HCEC 1CT (cell line): ENCODE data around the gene BRI3.
A peak's percentile ranks its signal among the peaks of the same experiment; 100 is the strongest.

Experiments used
- DNase-seq: peaks from one replicate; pipeline ENCODE4 v3.0.0-alpha.2; 2017

Gene BRI3

DNA sequence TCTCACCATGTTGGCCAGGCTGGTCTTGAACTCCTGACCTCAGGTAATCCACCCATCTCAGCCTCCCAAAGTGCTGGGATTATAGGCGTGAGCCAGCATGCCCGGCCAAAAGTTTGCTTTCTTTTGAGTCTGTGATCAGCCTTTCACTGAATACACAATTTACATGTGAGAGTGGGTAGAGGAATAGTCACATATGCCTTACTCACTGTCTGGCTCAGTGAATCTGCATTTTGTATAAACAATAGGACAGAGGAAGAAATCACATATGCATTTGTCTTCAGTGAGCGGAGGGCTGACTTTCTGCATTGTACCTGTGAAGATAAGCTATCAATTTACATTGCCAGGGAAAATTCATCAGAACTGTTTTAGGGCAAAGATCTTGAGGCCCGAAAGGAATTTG, 27.0 kb upstream of the BRI3 start:
- no peak for DNase-seq

DNA sequence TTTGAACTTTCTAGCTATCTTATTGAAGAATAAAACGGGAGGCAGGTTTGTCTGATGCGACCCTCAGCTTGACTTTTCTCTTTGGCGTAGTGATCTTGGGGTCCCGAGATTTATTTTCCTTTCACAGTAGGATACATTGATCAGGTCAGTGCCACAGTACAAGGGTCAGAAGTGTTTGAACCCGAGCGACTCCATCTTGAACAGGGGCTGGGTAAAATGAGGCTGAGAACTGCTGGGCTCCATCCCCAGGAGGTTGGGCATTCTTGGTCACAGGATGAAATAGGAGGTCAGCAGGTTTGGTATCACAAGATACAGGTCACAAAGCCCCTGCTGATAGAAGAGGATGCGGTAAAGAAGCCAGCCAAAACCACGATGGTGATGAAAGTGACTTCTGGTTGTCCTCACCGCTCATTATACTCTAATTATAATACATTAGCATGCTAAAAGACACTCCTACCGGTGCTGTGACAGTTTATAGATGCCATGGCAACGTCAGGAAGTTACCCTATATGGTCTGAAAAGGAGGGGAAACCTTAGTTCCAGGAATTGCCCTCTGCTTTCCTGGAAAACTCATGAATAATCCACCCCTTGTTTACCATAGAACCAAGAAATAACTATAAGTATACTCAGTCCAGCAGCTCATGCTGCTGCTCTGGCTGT, 26.4 kb upstream of the BRI3 start:
- no peak for DNase-seq

DNA sequence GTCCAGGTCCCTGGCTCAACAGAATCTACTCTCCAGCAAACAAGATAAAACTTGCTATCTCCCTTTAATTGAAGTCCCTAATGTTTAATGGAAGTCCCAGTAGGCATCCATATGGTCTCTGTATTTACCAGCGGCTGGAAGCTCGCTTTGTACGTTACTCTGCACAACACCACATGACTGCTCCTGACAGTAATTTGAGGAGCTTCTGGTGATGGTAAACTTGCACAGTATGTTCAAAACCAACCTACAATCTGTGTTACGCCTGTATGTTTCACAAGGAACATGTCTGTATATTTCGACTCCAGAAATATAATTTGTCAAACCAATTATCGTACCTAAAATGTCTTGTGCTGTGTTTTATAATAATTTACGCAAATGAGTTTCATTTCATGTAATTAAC, 25.1 kb upstream of the BRI3 start:
- DNase-seq: no peak

DNA sequence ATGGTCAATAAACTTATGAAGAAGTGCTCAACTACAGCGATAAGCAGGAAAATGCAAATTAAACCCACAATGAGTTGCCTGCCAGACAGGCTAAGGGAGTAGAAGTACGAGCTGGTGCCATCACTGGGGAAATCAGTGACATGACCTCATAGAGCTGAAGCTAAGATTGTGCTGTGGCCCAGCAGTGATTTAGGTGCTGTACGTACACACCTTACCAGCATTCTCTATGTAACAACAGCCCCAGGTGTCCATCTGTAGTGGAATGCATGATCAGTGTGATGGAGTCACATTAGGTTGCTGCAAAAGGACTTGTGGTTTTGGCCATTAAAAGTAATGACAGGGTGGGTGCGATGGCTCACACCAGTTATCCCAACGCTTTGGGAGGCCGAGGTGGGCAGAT, 23.8 kb upstream of the BRI3 start:
- no peak for DNase-seq

DNA sequence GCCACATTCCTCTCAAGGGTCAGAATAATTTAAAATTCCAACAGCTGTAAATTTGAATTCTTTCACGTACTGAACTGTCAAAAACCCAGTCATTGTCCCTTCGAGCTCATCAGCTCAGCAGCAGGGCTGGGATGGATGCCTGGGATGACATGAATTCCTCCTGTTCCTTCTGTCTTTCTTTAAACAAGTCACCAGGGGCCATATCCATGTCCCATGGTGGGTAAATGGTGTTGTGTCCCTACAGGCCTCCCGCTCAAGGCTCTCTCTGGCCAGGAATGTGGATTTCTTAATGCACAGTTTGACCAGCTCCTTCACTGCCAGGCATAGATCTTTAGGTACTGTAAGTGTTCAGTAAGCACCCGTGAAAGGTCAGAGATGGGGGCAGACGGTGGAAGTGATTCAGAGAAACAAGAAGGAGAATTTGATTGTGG, 15.6 kb upstream of the BRI3 start:
- peak; percentile 61 for DNase-seq

DNA sequence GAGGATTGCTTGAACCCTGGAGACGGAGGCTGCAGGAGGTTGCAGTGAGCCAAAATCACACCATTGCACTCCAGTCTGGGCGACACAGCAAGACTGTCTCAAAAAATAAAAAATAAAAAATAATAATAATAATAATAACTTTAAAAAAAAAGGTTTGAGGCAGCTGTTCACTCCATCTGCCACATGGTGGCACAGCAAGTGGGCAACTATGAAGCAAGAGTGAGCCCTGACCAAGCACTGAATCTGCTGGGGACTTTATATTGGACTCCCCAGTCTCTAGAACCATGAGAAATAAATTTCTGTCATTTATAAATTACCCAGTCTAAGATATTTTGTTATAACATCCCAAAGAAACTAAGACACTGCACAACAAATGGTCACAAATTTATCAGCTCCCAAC, 14.6 kb upstream of the BRI3 start:
- DNase-seq: no peak

DNA sequence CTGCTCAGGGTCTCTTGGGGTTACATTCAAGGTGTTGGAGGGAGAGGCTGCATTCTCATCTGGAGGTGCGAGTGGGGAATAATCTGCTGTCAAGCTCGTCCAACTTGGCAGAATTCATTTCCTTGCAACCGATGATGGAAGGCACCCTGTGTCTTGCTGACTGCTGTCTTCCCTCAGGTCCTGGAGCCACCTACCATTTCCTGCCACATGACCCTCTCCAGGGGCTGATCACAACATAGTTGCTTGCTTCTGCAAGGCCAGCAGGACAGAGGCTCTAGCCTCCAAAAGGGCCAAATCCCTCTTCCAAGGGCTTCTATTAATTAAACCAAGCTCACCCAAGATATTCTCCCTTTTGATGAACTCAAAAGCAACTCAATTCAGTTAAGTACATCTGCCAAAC, 14.2 kb upstream of the BRI3 start:
- no peak for DNase-seq

DNA sequence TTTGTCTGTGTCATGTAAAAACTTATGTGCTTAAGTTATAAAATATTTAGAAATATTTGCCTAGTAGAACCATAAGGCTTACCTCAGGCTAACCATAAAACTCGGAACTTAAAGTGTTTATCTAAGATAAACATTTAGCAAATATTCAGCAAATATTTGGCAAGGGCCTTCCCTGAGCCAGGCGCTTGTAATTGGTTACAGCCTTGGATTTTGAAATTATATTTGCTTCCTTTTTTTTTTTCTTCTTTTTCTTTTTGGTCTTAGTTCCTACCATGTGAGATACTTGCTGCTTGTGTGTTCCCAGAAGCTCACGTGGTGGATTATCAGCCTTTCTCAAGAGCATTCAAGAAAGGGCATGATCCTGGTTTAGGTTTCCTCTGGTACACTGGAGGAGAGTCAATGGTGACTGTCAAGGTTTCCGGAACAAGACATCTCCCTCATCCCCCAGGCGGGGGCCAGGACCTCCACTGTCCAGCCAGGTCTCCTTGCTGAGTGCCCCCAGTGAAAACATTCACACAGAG, 5.2 kb upstream of the BRI3 start:
- peak; percentile 50 for DNase-seq

DNA sequence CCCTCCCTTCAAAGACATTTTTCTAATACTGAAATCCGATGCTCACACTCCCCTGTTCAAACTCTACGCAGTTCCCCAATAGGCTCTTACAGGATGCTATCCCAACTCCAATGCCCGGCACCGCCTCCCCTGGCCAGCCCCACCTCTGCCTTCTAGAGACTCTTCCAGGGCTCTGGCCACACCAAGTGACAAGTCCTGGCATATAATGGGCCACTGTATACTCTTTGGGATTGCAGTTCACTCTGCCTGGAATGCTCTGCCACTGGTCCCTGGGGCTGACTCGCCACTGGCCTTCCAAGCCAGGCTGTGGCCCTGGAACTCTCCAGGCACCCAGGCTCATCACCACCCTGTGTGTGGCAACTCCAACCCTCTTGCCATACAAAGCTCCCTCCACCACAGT, 3.1 kb upstream of the BRI3 start:
- DNase-seq: no peak

DNA sequence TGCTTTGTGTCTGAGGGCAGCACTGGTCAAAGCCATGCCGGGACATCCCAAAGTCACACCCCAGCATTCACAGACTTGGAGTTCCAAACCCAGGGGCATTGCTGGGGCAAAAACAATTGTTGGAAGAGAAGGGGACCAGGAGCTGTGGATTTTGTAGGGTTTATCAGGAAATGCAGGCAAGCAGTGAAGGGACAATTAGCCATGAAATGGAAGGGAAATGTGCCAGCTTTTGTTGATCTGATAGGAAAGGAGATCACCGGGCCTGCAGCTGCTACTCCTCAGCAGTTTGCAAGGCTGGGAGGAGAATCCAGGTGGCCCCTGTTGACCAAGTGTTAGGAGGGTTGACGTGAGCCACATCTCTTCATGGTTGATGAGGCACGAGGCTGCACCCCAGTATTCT, 2.5 kb upstream of the BRI3 start:
- no peak for DNase-seq

DNA sequence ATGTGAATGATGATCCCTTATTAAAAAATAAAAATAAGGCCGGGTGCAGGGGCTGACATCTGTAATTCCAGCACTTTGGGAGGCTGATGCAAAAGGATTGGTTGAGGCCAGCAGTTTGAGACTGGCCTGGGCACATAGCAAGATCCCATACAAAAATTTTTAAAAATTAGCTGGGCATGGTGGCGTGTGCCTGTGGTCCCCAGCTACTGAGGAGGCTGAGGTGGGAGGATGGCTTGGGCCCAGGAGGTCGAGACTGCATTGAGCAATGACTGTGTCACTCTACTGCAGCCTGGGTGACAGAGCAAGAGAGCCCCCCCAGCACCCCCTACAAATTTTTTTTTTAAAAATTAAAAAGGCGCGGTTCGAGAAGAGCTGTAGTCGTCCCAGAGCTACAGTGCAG, 1.2 kb upstream of the BRI3 start:
- no peak for DNase-seq

DNA sequence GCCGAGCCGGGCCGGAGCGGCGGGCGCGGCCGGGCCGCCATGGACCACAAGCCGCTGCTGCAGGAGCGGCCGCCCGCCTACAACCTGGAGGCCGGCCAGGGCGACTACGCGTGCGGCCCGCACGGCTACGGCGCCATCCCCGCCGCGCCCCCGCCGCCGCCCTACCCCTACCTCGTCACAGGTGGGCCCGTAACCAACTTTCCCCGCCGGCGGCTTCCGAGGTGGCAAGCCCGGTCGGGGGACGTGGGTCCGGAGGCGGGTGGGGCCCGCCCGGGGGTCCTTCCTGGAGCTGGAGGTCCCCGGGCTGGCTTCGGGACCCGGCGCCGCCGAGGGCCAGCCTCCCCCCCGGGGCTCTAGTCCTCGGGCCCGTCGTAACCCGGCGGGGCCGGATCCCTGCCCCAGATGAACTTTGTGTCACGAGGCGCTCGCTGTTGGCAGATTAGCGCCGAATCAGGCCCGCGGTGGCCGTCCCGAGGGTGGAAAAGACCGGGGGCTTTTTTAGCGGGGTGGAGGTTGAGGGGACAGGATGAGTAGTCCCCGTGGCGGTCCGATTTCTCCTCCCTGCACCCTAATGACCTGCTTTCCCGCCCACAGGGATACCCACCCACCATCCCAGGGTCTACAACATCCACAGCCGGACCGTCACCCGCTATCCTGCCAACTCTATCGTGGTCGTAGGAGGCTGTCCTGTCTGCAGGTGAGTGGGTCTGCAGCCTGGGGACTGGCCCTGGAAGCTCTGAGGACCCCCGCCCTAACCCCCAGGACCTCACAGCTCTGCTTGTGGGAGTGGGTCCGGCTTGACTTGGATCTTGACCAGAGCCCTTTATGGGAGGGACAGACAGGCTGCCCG, 496 bp downstream of the BRI3 start:
- DNase-seq: no peak

DNA sequence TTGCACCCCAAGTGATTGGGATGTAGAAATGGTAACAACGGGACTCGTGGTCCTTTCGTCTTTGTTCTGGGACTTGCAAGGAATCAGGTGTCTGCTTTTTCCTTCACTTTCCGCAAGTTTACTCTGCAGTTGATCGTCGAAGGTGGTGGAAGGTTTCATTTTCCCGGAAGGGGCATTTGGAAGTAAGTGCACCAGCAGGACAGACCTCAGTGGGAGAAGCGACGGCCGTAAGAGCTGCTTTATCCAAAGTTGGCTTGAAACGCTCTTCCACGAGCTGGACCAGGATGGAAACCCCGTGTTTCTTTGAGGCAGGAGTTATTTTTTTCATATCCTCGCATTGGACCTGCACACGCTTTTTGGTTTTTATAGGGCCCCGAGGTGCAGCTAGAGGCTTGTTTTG, 1.2 kb downstream of the BRI3 start:
- no peak for DNase-seq

DNA sequence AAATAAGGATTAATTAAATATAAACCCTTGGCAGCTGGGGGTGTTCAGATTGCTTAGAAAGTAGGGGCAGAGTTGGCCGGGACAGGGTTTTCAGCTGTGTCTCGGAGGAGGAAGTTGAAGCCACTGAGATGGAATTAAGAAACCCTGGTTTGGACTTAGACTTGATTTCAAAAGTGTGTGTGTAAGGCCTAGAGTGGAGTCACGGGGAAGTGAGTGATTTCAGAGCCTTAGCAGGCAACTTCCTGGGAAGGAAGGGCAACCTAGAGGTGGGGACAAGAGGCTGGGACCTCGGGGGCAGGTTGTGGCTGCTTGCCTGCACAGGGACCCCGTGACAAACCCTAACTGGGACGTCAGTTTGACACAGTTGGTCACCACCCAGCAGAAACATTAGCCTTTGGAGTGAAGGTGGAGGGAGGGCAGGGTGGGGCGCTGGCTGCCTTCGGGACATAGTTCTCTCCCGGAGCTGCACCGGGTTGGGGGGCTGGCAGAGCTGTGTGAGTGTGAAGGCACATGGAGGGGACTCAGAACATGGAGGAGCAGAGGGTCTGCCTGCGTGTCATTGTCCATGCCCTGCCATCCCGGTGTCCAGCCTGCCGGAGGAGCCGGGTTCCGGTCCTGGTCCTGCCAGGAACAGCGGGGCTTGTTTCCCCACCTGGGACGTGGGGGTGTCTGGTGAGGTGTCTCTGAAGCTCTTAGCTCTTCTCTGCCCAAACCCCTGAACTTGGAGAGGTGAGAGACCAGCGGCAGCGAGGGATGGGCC, 1.8 kb downstream of the BRI3 start:
- peak; percentile 76 for DNase-seq

DNA sequence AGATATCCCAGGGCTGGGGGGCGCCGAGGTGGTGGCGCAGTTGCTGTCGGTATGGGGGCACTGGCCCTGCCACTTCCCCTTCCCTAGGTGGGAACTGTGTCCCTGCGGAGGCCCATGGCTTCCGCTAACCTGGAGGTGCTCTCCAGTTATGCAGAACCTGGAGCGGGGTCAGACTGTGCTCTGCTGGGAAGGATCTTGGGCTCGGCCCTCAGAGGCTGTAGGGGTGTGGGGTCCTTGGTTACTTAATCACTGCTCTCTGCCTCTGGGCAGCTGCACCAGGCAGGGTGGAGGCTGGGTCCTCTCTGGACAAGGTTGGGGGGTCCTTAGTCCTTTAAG, 2.4 kb downstream of the BRI3 start:
- DNase-seq: no peak

DNA sequence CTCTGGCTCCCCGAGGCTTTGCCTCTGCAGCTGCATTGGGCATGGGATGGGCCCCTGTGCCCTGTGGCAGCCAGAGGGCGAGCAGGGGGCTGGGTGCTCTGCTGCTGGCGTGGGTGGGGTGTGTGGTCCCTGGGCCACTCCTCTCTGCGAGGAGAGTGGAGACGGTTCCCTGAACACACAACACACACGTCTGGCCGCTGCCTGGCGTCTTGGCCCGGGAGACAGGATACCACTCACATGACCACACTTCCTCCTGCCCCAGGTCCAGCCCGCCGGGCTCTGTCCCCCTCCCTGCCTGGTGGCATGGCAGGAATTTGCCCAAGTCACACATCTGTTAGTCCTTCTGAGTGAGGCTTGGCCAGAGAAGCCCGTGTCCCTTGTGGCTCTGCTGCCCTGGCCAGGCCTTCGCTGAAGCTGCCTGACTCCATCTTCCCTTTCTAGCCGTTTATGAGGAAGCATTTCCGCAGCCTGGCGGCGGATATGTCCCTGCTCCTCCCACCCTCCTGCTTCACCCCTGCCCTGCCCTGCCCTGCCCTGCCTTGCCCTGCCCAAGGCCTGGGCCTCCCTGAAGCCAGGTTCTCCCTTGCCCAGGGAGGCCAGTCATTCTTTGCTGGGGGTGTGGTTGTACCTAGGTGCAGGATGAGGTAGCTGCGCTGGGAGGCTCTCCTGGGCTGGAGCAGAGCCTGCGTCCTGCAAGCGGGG, 3.0 kb downstream of the BRI3 start:
- DNase-seq: peak; percentile 55

DNA sequence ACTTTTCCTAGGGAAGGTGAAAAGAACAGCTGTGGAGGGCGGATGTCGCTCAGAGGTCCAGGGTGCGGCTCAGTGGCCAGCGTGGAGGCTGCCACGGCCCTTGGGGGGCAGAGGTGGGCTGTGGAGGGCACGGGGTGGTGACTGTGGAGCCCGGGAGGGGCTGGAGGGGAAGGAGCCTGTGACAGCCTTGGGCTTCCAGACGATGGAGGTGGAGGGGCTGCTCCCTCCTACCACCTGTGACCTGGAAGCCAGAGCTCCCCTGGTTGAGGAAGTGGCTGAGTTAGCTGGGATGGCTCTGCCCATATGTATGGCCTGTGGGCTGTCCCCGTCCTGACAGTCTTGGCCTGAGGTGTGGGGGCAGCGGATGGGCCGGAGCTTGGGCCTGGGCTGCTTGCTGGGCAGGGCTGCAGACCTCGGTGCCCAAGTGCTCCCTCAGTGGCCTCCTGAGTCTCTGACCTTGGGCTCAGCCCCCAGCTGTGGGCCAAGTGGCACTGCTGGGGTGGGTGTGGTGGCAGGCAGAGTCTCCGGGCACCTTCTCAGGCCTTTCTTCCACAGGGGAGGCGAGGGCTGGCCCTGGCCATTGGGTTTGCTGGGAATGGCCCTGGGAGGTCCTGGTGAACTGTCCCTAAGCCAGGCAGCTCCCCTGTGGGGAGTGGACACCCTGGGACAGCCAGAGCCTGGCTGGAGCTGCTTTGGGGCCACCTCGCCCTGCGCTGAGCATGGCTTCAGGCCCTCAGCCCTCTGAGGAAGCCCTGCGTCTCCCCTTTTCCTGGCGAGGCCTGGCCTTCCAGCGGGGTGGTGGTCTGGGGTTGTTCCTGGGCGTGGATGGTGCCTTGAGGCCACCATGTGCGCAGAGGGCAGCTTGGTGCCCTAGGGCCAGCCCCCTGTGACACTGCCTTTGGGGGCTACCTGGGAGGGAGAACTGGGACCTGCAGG, 3.9 kb downstream of the BRI3 start:
- DNase-seq: no peak

DNA sequence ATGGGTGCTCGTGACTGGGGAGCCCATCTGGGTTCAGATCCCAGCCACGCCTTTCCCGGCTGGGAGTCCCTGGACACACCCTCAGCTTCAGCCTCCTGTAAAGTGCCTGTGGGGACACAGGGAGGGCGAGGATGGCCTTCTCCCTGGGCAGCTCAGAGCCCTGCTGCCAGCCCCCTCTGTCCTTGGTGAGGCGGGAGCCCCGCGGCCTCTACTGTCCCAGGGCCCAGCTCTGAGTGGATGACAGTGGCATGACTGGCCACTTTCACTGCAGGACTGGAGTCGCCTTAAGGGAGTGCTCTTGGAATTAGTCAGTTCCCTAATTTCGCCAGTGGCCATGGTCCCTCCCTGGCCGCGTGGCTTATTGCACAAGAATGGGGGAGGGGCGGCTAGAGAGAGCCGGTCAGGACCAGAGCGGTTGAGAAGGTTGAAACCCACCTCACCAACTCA, 4.6 kb downstream of the BRI3 start:
- DNase-seq: peak; percentile 74

DNA sequence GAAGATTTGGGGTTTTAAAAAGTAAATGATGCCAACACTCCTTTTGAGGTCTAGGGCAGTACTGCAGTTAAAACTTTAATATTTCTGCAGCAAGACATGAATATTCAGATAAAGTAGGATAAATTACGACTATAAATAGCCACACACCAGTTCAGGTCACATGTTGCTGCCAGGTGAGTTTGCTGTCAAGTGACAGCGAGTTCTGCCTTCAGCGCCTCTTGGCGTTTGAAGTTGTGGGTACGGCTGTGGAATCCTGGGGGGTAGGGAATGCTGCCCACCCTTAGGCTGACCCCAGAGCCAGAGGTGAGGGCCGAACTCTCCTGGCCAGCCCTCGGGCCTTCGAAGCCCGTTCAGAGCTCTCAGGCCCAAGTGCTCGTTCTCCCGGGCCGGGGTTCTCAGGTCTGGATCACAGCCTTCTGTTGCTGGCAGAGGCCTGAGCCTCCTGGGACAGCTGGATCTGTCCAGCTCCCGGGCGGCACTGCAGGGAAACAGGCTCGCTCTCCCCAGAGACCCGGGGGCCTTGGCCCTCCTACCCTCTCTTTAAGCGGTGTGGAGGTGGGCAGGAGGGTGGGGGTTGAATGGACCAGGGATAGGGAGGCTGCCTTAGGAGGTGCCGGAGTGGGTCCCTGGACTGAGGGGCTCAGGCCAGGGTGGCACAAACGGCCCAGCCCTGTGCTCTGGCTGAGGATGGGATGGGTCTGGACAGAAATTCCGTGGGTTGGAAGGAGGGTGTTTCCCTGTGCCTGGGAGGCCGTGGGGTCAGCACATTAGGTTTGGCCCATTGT, 5.4 kb downstream of the BRI3 start:
- no peak for DNase-seq

DNA sequence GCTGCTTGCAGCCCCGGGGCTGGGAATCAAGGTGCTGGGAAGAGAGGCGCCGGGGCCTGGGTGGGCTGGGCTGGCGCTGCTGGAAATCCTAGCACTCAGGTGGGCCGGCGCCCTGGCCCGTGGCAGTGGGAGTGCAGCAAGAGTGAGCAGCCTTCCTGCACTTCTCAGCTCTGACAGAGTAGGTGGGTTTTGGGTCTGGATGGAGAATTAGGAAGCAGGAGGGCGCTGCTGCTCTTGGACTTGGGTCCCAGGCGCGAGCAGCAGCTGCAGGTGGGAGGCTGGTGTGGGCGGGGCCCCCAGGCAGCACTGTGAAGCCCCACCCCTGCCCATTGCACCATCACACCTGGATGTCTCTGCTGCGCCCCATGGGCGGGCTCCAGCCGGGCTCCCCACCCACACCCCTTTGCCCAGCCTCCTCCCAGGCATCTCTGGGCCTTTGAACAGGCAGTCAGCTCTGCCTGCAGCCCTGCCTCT, 6.0 kb downstream of the BRI3 start:
- no peak for DNase-seq
